Fibroblast of pulmonary artery (primary cell): ENCODE measurements around the gene ZNF773.

Experiments
- DNase-seq: peaks from one replicate; pipeline ENCODE4 v3.0.0-alpha.2; 2010; ENCODE audit warnings: low read depth
- H3K4me3 ChIP-seq: replicated peaks from 2 replicates; pipeline ENCODE4 v1.5.1; 2011; ENCODE audit warnings: low read depth, mild to moderate bottlenecking, control low read depth, low read length, moderate library complexity
- TF ChIP-seq, protein P1 (sequence below): IDR thresholded peaks from 2 replicates; pipeline ENCODE4 v1.5.1; 2011; ENCODE audit warnings: mild to moderate bottlenecking, control low read depth, low read length, inconsistent platforms; ENCODE audit errors: missing control alignments

Gene ZNF773

DNA sequence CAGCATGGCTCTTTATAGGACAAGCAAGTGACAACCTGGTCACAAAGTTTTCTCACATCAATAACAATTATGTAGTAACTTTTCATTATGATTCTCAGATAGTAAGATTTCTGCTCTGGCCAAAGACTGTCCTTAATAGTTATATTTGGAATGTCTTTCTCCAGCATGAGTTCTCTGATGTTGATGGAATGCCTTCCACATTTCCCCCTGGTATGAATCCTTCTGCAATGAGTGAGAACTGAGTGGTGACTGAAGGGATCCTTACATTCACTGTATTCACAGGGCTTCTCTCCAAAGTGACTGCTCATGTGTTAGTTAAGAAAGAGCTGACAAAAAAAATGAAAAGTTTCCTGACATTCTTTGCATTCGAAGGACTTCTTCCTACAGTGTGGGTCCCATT is 46.8 kb downstream of the ZNF773 start:
- DNase-seq, result no peak
- H3K4me3 ChIP-seq, result no peak overlapping the region
- TF ChIP-seq, protein P1, sequence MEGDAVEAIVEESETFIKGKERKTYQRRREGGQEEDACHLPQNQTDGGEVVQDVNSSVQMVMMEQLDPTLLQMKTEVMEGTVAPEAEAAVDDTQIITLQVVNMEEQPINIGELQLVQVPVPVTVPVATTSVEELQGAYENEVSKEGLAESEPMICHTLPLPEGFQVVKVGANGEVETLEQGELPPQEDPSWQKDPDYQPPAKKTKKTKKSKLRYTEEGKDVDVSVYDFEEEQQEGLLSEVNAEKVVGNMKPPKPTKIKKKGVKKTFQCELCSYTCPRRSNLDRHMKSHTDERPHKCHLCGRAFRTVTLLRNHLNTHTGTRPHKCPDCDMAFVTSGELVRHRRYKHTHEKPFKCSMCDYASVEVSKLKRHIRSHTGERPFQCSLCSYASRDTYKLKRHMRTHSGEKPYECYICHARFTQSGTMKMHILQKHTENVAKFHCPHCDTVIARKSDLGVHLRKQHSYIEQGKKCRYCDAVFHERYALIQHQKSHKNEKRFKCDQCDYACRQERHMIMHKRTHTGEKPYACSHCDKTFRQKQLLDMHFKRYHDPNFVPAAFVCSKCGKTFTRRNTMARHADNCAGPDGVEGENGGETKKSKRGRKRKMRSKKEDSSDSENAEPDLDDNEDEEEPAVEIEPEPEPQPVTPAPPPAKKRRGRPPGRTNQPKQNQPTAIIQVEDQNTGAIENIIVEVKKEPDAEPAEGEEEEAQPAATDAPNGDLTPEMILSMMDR, result no peak

DNA sequence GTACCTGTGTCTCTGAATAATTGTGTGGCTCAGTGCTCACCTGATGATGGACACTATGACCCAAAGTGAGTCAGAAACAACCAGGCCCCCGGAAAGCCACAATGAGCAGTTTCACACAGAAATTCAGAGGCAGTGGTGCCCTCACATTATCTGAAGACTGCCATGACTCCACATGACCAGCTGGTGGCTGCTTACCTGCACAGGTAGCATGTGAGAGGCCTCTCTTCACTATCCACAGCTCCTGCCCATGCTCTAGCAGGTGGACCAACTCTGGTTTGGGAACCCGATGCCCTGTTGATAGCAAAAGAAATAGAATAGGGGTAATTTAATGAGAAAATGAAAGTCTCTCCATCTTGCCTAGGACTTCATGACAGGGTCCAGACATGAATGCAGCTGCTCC is 52.7 kb downstream of the ZNF773 start:
- no peak for DNase-seq
- no peak overlapping the region for H3K4me3 ChIP-seq
- TF ChIP-seq, protein P1, result no peak

DNA sequence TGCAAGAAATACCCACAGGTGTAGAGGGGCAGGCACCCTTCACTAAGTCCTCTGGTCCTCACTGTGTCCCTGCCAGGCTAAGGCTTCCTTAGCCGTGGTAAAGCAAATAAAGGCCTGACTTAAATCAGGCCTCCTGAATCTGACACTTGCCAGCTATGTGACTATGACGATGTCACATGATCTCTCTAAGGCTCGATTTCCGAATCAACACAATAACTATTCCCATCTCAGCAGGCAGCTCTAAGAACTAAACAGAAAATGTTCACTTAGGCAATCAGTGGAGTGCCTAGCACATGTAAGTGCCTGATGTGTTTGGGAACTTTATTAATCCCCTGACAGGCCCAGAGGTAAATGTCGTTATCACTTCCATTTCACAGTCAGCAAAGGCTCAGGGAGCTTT is 57.9 kb downstream of the ZNF773 start:
- DNase-seq, result no peak
- TF ChIP-seq, protein P1, result no peak
- no peak overlapping the region for H3K4me3 ChIP-seq
